Liver (tissue), 9 donors: ENCODE measurements around the gene ASPHD1. TPM values are rescaled to one million over a fixed set of nuclear protein-coding genes. Genes with fewer than 3 reads are reported as not detected.

Source experiments
- DNase-seq: peaks from one replicate; pipeline ENCODE4 v3.0.0-alpha.2; 2017; ENCODE audit warnings: low spot score
- H3K27ac ChIP-seq, 2 donors: one replicate each; pipeline ENCODE4 v1.7.0; 2013; ENCODE audit warnings: inconsistent platforms in 2 of 2, low read length in 2 of 2, control low read depth in 1 of 2, low read depth in 1 of 2, mild to moderate bottlenecking in 1 of 2
- H3K27me3 ChIP-seq, 4 donors: one replicate each; pipeline versions ENCODE4 v1.6.1 to v1.7.0; 2013; ENCODE audit warnings: low read length in 3 of 4, inconsistent platforms in 1 of 4, mild to moderate bottlenecking in 1 of 4, moderate library complexity in 1 of 4; ENCODE audit not compliant: control insufficient read depth in 4 of 4, insufficient read depth in 4 of 4
- H3K36me3 ChIP-seq, 4 donors: one replicate each; pipeline versions ENCODE4 v1.6.1 to v1.7.0; 2013; ENCODE audit warnings: low read length in 3 of 4, mild to moderate bottlenecking in 3 of 4, low read depth in 1 of 4, moderate library complexity in 1 of 4; ENCODE audit not compliant: control insufficient read depth in 4 of 4, insufficient read depth in 3 of 4
- H3K4me1 ChIP-seq, 4 donors: one replicate each; pipeline versions ENCODE4 v1.6.1 to v1.7.0; 2013; ENCODE audit warnings: low read length in 3 of 4, mild to moderate bottlenecking in 3 of 4, moderate library complexity in 1 of 4; ENCODE audit not compliant: control insufficient read depth in 4 of 4, insufficient read depth in 4 of 4
- H3K4me3 ChIP-seq, 3 donors: one replicate each; pipeline versions ENCODE4 v1.6.1 to v1.7.0; 2013; ENCODE audit warnings: low read length in 3 of 3, control low read depth in 1 of 3, low read depth in 1 of 3, mild to moderate bottlenecking in 1 of 3
- H3K9ac ChIP-seq, 2 donors: one replicate each; pipeline ENCODE4 v1.7.0; 2013; ENCODE audit warnings: low read length in 2 of 2, mild to moderate bottlenecking in 2 of 2, moderate library complexity in 2 of 2, control low read depth in 1 of 2, low read depth in 1 of 2
- H3K9me3 ChIP-seq, 4 donors: one replicate each; pipeline versions ENCODE4 v1.6.1 to v1.7.0; 2013; ENCODE audit warnings: low read length in 3 of 4; ENCODE audit not compliant: control insufficient read depth in 4 of 4
- EGR1 ChIP-seq, 2 donors: IDR thresholded peaks; 2 replicates each; pipeline ENCODE4 v1.6.1; 2016 to 2018; ENCODE audit warnings: antibody characterized with exemption in 2 of 2, low read depth in 2 of 2
- FOXA1 ChIP-seq: IDR thresholded peaks from 2 replicates; pipeline ENCODE4 v1.6.1; 2016; ENCODE audit warnings: antibody characterized with exemption
- FOXA2 ChIP-seq: IDR thresholded peaks from 2 replicates; pipeline ENCODE4 v1.6.1; 2016; ENCODE audit warnings: antibody characterized with exemption
- GABPA ChIP-seq, 2 donors: IDR thresholded peaks in 1 of 2; conservative IDR thresholded peaks in 1 of 2; 2 replicates each; pipeline ENCODE4 v1.6.1; 2016; ENCODE audit warnings: antibody characterized with exemption in 2 of 2, mild to moderate bottlenecking in 1 of 2, moderate library complexity in 1 of 2
- HNF4A ChIP-seq, 2 donors: conservative IDR thresholded peaks; 2 replicates each; pipeline ENCODE4 v1.6.1; 2016; ENCODE audit warnings: antibody characterized with exemption in 2 of 2, mild to moderate bottlenecking in 2 of 2
- HNF4G ChIP-seq: IDR thresholded peaks from 2 replicates; pipeline ENCODE4 v1.6.1; 2016; ENCODE audit warnings: antibody characterized with exemption
- JUND ChIP-seq, 2 donors: IDR thresholded peaks; 2 replicates each; pipeline ENCODE4 v1.6.1; 2016; ENCODE audit warnings: antibody characterized with exemption in 2 of 2
- NR2F2 ChIP-seq: IDR thresholded peaks from 2 replicates; pipeline ENCODE4 v1.6.1; 2016; ENCODE audit warnings: antibody characterized with exemption
- RAD21 ChIP-seq, 2 donors: IDR thresholded peaks; 2 replicates each; pipeline ENCODE4 v1.6.1; 2016; ENCODE audit warnings: antibody characterized with exemption in 2 of 2, mild to moderate bottlenecking in 2 of 2
- RXRA ChIP-seq, 2 donors: IDR thresholded peaks; 2 replicates each; pipeline ENCODE4 v1.6.1; 2017 to 2018; ENCODE audit warnings: antibody characterized with exemption in 2 of 2, mild to moderate bottlenecking in 1 of 2
- SP1 ChIP-seq: IDR thresholded peaks from 2 replicates; pipeline ENCODE4 v1.6.1; 2018; ENCODE audit warnings: antibody characterized with exemption, mild to moderate bottlenecking
- TAF1 ChIP-seq: conservative IDR thresholded peaks from 2 replicates; pipeline ENCODE4 v1.6.1; 2016; ENCODE audit warnings: antibody characterized with exemption, mild to moderate bottlenecking
- YY1 ChIP-seq: IDR thresholded peaks from 2 replicates; pipeline ENCODE4 v1.6.1; 2016; ENCODE audit warnings: antibody characterized with exemption, mild to moderate bottlenecking
- WGBS: extraction: QIAGEN DNeasy Blood & Tissue Kit; methylation state at CpG from one replicate; pipeline ENCODE4 v1.1.7; 2013; 5-methylcytosine and 5-hydroxymethylcytosine counted together
- polyA plus RNA-seq, 2 donors: library from polyadenylated mRNA; stranded (reverse) in 1 of 2; unstranded in 1 of 2; fragments of 200-250 nt in 1 of 2; fragments of >200 nt in 1 of 2; fragmentation: Nextera tagmentation in 1 of 2; extraction: Ambion mirVana in 1 of 2; gene quantifications; one replicate each; pipeline versions ENCODE4 v1.2.1 to v1.2.3, GENCODE V29; 2013 to 2015
- total RNA-seq, 2 donors: library from RNA; depleted of rRNA; stranded (reverse); fragments of >200 nt; gene quantifications; one replicate each; pipeline ENCODE4 v1.2.3, GENCODE V29; 2014
- TF ChIP-seq, protein P1 (sequence below): IDR thresholded peaks from 2 replicates; pipeline ENCODE4 v1.6.1; 2016; ENCODE audit warnings: antibody characterized with exemption
- TF ChIP-seq, protein P2 (sequence below): IDR thresholded peaks from 2 replicates; pipeline ENCODE4 v1.6.1; 2016; ENCODE audit warnings: antibody characterized with exemption
- TF ChIP-seq, protein P3 (sequence below): IDR thresholded peaks from 2 replicates; pipeline ENCODE4 v1.6.1; 2016; ENCODE audit warnings: antibody characterized with exemption
- TF ChIP-seq, protein P4 (sequence below): IDR thresholded peaks from 2 replicates; pipeline ENCODE4 v1.6.1; 2016; ENCODE audit warnings: antibody characterized with exemption, mild to moderate bottlenecking
- TF ChIP-seq, protein P5 (sequence below): fragments of 150-350 bp; IDR thresholded peaks from 2 replicates; pipeline ENCODE4 v1.5.1; 2017; ENCODE audit warnings: improper control_type of control experiment, low read depth, low read length; ENCODE audit not compliant: missing input control
- donor health status: healthy.
- donor health status: healthy.
- donor health status: healthy.
- donor health status: healthy.
- donor health status: healthy.

ASPHD1 gene
- total and polyA plus RNA-seq, 4 donors: 0.25 to 0.28 TPM; not detected in 2

DNA sequence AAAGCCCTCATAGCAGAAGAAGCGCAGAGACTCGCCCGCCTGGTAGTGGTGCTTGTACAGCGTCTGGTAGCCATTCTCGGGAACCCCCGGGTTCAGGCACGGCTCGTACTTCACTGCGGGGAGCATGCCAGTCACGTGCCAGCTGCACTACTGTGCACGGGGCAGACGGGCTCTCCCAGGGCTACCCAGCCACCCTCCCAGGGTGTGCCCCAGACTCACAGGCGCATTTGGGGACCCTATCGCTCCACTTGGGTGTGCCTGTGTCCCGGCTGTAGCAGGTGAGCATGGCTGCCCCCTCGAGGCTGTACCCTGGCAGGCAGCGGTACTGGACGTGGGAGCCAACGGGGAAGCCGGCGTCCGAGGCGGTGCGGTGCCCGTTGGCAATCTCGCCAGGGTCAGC lies 27.0 kb upstream of the ASPHD1 start:
- TF ChIP-seq, protein P1, sequence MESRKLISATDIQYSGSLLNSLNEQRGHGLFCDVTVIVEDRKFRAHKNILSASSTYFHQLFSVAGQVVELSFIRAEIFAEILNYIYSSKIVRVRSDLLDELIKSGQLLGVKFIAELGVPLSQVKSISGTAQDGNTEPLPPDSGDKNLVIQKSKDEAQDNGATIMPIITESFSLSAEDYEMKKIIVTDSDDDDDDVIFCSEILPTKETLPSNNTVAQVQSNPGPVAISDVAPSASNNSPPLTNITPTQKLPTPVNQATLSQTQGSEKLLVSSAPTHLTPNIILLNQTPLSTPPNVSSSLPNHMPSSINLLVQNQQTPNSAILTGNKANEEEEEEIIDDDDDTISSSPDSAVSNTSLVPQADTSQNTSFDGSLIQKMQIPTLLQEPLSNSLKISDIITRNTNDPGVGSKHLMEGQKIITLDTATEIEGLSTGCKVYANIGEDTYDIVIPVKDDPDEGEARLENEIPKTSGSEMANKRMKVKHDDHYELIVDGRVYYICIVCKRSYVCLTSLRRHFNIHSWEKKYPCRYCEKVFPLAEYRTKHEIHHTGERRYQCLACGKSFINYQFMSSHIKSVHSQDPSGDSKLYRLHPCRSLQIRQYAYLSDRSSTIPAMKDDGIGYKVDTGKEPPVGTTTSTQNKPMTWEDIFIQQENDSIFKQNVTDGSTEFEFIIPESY: no peak
- TF ChIP-seq SP1 (no peak), NR2F2 (no peak), HNF4A (conservative IDR thresholded peaks at IDR 0.05) (no peak), JUND (IDR thresholded peaks at IDR 0.05) (no peak)
- TF ChIP-seq, protein P2, sequence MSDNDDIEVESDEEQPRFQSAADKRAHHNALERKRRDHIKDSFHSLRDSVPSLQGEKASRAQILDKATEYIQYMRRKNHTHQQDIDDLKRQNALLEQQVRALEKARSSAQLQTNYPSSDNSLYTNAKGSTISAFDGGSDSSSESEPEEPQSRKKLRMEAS: no peak
- TF ChIP-seq, protein P3, sequence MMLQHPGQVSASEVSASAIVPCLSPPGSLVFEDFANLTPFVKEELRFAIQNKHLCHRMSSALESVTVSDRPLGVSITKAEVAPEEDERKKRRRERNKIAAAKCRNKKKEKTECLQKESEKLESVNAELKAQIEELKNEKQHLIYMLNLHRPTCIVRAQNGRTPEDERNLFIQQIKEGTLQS: no peak
- H3K27ac ChIP-seq: no peak overlapping the region
- DNase-seq: no peak
- no peak overlapping the region for H3K9ac ChIP-seq
- no peaks in the 10 kb centered on the region for H3K36me3 ChIP-seq
- 93% methylated on average over 26 of the region's 26 CpGs for WGBS
- H3K4me3 ChIP-seq: no peak overlapping the region
- no peaks in the 10 kb centered on the region for H3K9me3 ChIP-seq
- H3K27me3 ChIP-seq: peaks cover 0 to 2% (median 0%) of the 10 kb centered on the region in 4 donors
- H3K4me1 ChIP-seq: no peaks in the 10 kb centered on the region

DNA sequence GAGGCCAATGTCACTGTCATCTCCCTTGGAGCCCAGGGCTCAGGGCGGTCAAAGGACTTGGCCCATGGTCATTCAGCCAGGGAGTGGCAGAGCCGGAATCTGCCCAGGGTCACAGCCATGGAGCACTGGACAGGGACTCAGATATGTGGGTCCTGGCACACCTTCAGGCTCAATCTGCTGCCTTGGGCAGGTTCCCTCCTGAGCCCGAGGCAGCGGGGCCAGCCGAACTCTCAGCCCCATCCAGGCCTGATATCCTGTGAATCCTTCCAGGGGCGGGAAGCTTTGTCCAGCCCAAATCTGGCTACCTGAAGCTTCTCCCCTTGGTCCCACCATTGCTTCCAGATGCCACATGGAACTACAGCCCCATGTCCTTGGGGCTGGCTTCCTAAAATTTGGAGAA lies 25.1 kb upstream of the ASPHD1 start:
- H3K9ac ChIP-seq: no peak overlapping the region
- peaks cover 0 to 2% (median 0%) of the 10 kb centered on the region in 4 donors for H3K27me3 ChIP-seq
- no peaks in the 10 kb centered on the region for H3K9me3 ChIP-seq
- H3K36me3 ChIP-seq: no peaks in the 10 kb centered on the region
- H3K4me3 ChIP-seq: no peak overlapping the region
- WGBS: 91% methylated on average over 6 of the region's 6 CpGs
- TF ChIP-seq SP1: no peak
- TF ChIP-seq, protein P2: no peak
- TF ChIP-seq, protein P4, sequence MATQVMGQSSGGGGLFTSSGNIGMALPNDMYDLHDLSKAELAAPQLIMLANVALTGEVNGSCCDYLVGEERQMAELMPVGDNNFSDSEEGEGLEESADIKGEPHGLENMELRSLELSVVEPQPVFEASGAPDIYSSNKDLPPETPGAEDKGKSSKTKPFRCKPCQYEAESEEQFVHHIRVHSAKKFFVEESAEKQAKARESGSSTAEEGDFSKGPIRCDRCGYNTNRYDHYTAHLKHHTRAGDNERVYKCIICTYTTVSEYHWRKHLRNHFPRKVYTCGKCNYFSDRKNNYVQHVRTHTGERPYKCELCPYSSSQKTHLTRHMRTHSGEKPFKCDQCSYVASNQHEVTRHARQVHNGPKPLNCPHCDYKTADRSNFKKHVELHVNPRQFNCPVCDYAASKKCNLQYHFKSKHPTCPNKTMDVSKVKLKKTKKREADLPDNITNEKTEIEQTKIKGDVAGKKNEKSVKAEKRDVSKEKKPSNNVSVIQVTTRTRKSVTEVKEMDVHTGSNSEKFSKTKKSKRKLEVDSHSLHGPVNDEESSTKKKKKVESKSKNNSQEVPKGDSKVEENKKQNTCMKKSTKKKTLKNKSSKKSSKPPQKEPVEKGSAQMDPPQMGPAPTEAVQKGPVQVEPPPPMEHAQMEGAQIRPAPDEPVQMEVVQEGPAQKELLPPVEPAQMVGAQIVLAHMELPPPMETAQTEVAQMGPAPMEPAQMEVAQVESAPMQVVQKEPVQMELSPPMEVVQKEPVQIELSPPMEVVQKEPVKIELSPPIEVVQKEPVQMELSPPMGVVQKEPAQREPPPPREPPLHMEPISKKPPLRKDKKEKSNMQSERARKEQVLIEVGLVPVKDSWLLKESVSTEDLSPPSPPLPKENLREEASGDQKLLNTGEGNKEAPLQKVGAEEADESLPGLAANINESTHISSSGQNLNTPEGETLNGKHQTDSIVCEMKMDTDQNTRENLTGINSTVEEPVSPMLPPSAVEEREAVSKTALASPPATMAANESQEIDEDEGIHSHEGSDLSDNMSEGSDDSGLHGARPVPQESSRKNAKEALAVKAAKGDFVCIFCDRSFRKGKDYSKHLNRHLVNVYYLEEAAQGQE: no peak
- TF ChIP-seq JUND (IDR thresholded peaks at IDR 0.05): no peak
- no peak for TF ChIP-seq GABPA (IDR thresholded peaks at IDR 0.05 in 1 of 2, conservative IDR thresholded peaks at IDR 0.05 in 1 of 2)
- TF ChIP-seq FOXA2: no peak
- no peak for TF ChIP-seq EGR1 (IDR thresholded peaks at IDR 0.05; ENCODE audit: low read depth in 2 of 2)
- TF ChIP-seq NR2F2: no peak
- no peak for TF ChIP-seq YY1
- no peak for TF ChIP-seq HNF4A (conservative IDR thresholded peaks at IDR 0.05)
- TF ChIP-seq, protein P1: no peak
- TF ChIP-seq HNF4G: no peak
- TF ChIP-seq RAD21 (IDR thresholded peaks at IDR 0.05): no peak
- no peak for TF ChIP-seq TAF1
- TF ChIP-seq, protein P3: no peak
- no peak for TF ChIP-seq RXRA (IDR thresholded peaks at IDR 0.05)
- TF ChIP-seq, protein P5, sequence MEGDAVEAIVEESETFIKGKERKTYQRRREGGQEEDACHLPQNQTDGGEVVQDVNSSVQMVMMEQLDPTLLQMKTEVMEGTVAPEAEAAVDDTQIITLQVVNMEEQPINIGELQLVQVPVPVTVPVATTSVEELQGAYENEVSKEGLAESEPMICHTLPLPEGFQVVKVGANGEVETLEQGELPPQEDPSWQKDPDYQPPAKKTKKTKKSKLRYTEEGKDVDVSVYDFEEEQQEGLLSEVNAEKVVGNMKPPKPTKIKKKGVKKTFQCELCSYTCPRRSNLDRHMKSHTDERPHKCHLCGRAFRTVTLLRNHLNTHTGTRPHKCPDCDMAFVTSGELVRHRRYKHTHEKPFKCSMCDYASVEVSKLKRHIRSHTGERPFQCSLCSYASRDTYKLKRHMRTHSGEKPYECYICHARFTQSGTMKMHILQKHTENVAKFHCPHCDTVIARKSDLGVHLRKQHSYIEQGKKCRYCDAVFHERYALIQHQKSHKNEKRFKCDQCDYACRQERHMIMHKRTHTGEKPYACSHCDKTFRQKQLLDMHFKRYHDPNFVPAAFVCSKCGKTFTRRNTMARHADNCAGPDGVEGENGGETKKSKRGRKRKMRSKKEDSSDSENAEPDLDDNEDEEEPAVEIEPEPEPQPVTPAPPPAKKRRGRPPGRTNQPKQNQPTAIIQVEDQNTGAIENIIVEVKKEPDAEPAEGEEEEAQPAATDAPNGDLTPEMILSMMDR: no peak
- TF ChIP-seq FOXA1: no peak
- no peak overlapping the region for H3K27ac ChIP-seq
- DNase-seq: no peak
- H3K4me1 ChIP-seq: no peaks in the 10 kb centered on the region
